B cell (primary cell): ENCODE results near the gene RNF181. TPM values are rescaled to one million over a fixed set of nuclear protein-coding genes. Genes with fewer than 3 reads are reported as not detected.
"Not testable (repeated sequence)": the region's sequence is repeated elsewhere in the genome, so short reads cannot be mapped to it uniquely, and the experiment has no call there.

Experiments used
- ATAC-seq: fragments of 200-7000 bp; cut with Tn5 transposase; one replicate; pipeline ENCODE4 v1.10.0; 2021; ENCODE audit warnings: low read depth, mild to moderate bottlenecking, moderate number of reproducible peaks, moderate library complexity
- CTCF ChIA-PET: fragments of 350-600 bp; sonication (Branson Sonifier 250); formaldehyde crosslinking; loops from one replicate; lab custom pipeline; 2021; ENCODE audit warnings: antibody characterized with exemption, inconsistent platforms; lab: Charles Lee
- POLR2A ChIA-PET: fragments of 350-600 bp; sonication (Branson Sonifier 250); formaldehyde crosslinking; loops from one replicate; lab custom pipeline; 2021; ENCODE audit warnings: antibody characterized with exemption; lab: Charles Lee
- DNase-seq: peaks from one replicate; pipeline ENCODE4 v3.0.0; 2013
- H2AFZ ChIP-seq: 2 replicates; pipeline ENCODE4 v1.6.1; 2012; ENCODE audit warnings: mild to moderate bottlenecking, low read depth, low read length; ENCODE audit not compliant: insufficient read depth, poor library complexity, severe bottlenecking
- H3K27ac ChIP-seq, 2 donors: 1 replicate in 1 of 2; 2 replicates in 1 of 2; pipeline ENCODE4 v1.5.1; 2012 to 2013; ENCODE audit warnings: low read length in 2 of 2, mild to moderate bottlenecking in 2 of 2, moderate library complexity in 1 of 2
- H3K27me3 ChIP-seq, 4 experiments: fragments of 200-600 bp in 1 of 4; sonication (generic) in 1 of 4; replicated peaks in 1 of 4; 1 replicate in 2 of 4; 2 replicates in 2 of 4; pipeline versions ENCODE4 v1.6.1 to v1.7.0; 2013 to 2016; ENCODE audit warnings: low read length in 3 of 4, mild to moderate bottlenecking in 2 of 4, mixed read lengths in 1 of 4, moderate library complexity in 1 of 4; ENCODE audit not compliant: insufficient read depth in 4 of 4, control insufficient read depth in 3 of 4; ENCODE audit errors: control extremely low read depth in 1 of 4
- H3K36me3 ChIP-seq, 2 experiments: replicated peaks in 1 of 2; 1 replicate in 1 of 2; 2 replicates in 1 of 2; pipeline versions ENCODE4 v1.6.1 to v1.7.1; 2013; ENCODE audit warnings: low read length in 1 of 2; ENCODE audit not compliant: insufficient read depth in 2 of 2, control insufficient read depth in 1 of 2; ENCODE audit errors: control extremely low read depth in 1 of 2, extremely low read depth in 1 of 2
- H3K4me1 ChIP-seq, 2 donors: fragments of 200-600 bp in 1 of 2; sonication (generic) in 1 of 2; 1 replicate in 1 of 2; 2 replicates in 1 of 2; pipeline versions ENCODE4 v1.5.1 to v1.6.1; 2013 to 2017; ENCODE audit warnings: low read length in 2 of 2; ENCODE audit not compliant: control insufficient read depth in 2 of 2, insufficient read depth in 2 of 2
- H3K4me2 ChIP-seq: replicated peaks from 2 replicates; pipeline ENCODE3; 2012; ENCODE audit warnings: mild to moderate bottlenecking, low read depth, low read length; ENCODE audit not compliant: poor library complexity, severe bottlenecking
- H3K4me3 ChIP-seq, 5 experiments: fragments of 200-600 bp in 1 of 5; sonication (generic) in 1 of 5; 1 replicate in 3 of 5; 2 replicates in 2 of 5; pipeline versions ENCODE4 v1.5.1 to v1.7.0; 2011 to 2016; ENCODE audit warnings: low read length in 4 of 5, mild to moderate bottlenecking in 4 of 5, low read depth in 2 of 5, control low read depth in 1 of 5, moderate library complexity in 1 of 5; ENCODE audit not compliant: insufficient read depth in 1 of 5; ENCODE audit errors: control extremely low read depth in 1 of 5, extremely low read depth in 1 of 5
- H3K79me2 ChIP-seq: fragments of 200-600 bp; sonication (generic); one replicate; pipeline ENCODE4 v1.6.0; 2016; ENCODE audit warnings: low read length; ENCODE audit not compliant: control insufficient read depth, insufficient read depth
- H3K9ac ChIP-seq: fragments of 200-600 bp; sonication (generic); 2 replicates; pipeline ENCODE4 v1.6.1; 2017; ENCODE audit warnings: mild to moderate bottlenecking, low read length, moderate library complexity
- H3K9me3 ChIP-seq, 3 donors: one replicate each; pipeline versions ENCODE4 v1.6.1 to v1.7.1; 2013; ENCODE audit warnings: low read length in 2 of 3; ENCODE audit not compliant: control insufficient read depth in 2 of 3, insufficient read depth in 1 of 3; ENCODE audit errors: control extremely low read depth in 1 of 3
- H4K20me1 ChIP-seq: 2 replicates; pipeline ENCODE4 v1.6.0; 2012; ENCODE audit warnings: mild to moderate bottlenecking, low read length; ENCODE audit not compliant: insufficient read depth, control insufficient read depth, poor library complexity, severe bottlenecking
- H3K27ac Mint-ChIP-seq: one replicate; pipeline ENCODE4 v1.8.0; 2021; ENCODE audit warnings: mixed read lengths
- H3K27me3 Mint-ChIP-seq: one replicate; pipeline ENCODE4 v1.8.0; 2021; ENCODE audit warnings: mixed read lengths
- H3K4me1 Mint-ChIP-seq: one replicate; pipeline ENCODE4 v1.8.0; 2021; ENCODE audit warnings: mixed read lengths
- H3K4me3 Mint-ChIP-seq: one replicate; pipeline ENCODE4 v1.8.0; 2021; ENCODE audit warnings: mixed read lengths
- H3K9me3 Mint-ChIP-seq: one replicate; pipeline ENCODE4 v1.8.0; 2022; ENCODE audit warnings: mixed read lengths; ENCODE audit not compliant: insufficient read depth
- EZH2 ChIP-seq: IDR thresholded peaks from 2 replicates; pipeline ENCODE4 v1.6.1; 2012; ENCODE audit warnings: borderline replicate concordance, low read depth, mild to moderate bottlenecking, moderate library complexity, low read length; ENCODE audit not compliant: insufficient read depth, poor library complexity, severe bottlenecking
- WGBS: methylation state at CpG from one replicate; pipeline ENCODE4 v1.1.5; 2013; ENCODE audit warnings: missing lambda C conversion rate; ENCODE audit not compliant: insufficient coverage; 5-methylcytosine and 5-hydroxymethylcytosine counted together
- intact Hi-C: fragments of 100-400 bp; cut with micrococcal nuclease; formaldehyde crosslinking; loops from one replicate; pipeline ENCODE4 v1.10.0; 2022
- polyA plus RNA-seq: library from polyadenylated mRNA; depleted of rRNA; stranded (reverse); fragments of >200 nt; gene quantifications from 2 replicates; pipeline ENCODE4 v1.2.3, GENCODE V29; 2012
- total RNA-seq, 2 donors: library from RNA; stranded (reverse); fragments of 120-200 nt in 1 of 2; gene quantifications; 1 replicate in 1 of 2; 2 replicates in 1 of 2; pipeline versions ENCODE4 v1.2.3 to v1.2.4, GENCODE V29; 2013 to 2022
- TF ChIP-seq, protein P1 (sequence below): fragments of 200-600 bp; IDR thresholded peaks from one replicate; pipeline ENCODE4 v1.8.0; 2022; ENCODE audit warnings: antibody characterized with exemption, mild to moderate bottlenecking

Gene RNF181
- total and polyA plus RNA-seq, 2 donors (not counting 1 experiment from before 2014, with no cell fraction given): 76.6 to 151 TPM

DNA sequence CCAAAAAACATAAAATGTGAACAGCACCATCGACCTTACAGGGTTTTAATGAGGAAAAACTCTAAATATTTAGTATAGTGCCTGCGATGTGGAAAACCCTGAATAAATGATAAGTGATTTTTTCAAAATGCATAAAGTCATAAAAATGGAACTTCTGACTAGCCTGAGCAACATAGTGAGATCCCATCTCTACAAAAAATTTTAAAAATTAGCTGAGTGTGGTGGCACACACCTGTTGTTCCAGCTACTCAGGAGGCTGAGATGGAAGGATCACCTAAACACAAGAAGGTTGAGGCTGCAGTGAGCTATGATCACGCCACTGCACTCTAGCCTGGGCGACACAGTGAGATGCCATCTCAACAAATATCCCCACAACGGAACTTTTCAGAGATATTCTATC, 38.4 kb upstream of the RNF181 start:
- H3K36me3 ChIP-seq: peaks cover 0 to 44% of the 10 kb centered on the region in 2 experiments
- no peaks in the 10 kb centered on the region for H3K27me3 ChIP-seq
- no peak overlapping the region for H3K27ac ChIP-seq
- intact Hi-C loops: no loop called here
- H3K4me1 Mint-ChIP-seq: peaks cover 22% of the 10 kb centered on the region
- no peaks in the 10 kb centered on the region for H3K9me3 ChIP-seq
- H3K4me2 ChIP-seq: no peak overlapping the region
- WGBS: no CpG with 5 or more reads among the region's 5 CpGs
- no peaks in the 10 kb centered on the region for H3K27me3 Mint-ChIP-seq
- H3K9me3 Mint-ChIP-seq: no peaks in the 10 kb centered on the region
- H3K27ac Mint-ChIP-seq: no peak overlapping the region
- TF ChIP-seq, protein P1, sequence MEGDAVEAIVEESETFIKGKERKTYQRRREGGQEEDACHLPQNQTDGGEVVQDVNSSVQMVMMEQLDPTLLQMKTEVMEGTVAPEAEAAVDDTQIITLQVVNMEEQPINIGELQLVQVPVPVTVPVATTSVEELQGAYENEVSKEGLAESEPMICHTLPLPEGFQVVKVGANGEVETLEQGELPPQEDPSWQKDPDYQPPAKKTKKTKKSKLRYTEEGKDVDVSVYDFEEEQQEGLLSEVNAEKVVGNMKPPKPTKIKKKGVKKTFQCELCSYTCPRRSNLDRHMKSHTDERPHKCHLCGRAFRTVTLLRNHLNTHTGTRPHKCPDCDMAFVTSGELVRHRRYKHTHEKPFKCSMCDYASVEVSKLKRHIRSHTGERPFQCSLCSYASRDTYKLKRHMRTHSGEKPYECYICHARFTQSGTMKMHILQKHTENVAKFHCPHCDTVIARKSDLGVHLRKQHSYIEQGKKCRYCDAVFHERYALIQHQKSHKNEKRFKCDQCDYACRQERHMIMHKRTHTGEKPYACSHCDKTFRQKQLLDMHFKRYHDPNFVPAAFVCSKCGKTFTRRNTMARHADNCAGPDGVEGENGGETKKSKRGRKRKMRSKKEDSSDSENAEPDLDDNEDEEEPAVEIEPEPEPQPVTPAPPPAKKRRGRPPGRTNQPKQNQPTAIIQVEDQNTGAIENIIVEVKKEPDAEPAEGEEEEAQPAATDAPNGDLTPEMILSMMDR: no peak
- TF ChIP-seq EZH2: no peak
- no peak overlapping the region for H3K4me3 ChIP-seq
- POLR2A ChIA-PET: interaction anchor here (0.6 kb wide), 1 partner anchor 138 kb away, joined by 3 read pairs; no protein-coding TSS in a partner anchor
- ATAC-seq: no peak
- H4K20me1 ChIP-seq: peaks cover 4% of the 10 kb centered on the region
- H2AFZ ChIP-seq: no peak overlapping the region
- H3K79me2 ChIP-seq: peaks cover 48% of the 10 kb centered on the region
- no peak overlapping the region for H3K9ac ChIP-seq
- H3K4me1 ChIP-seq: peaks cover 10 to 17% of the 10 kb centered on the region in 2 donors
- DNase-seq: no peak
- H3K4me3 Mint-ChIP-seq: no peak overlapping the region
- CTCF ChIA-PET: interaction anchor here (1.2 to 10.0 kb wide), 4 partner anchors 9 to 257 kb away, joined by 3 to 299 read pairs (median 4); partner anchors contain the start of gene SH2D6

DNA sequence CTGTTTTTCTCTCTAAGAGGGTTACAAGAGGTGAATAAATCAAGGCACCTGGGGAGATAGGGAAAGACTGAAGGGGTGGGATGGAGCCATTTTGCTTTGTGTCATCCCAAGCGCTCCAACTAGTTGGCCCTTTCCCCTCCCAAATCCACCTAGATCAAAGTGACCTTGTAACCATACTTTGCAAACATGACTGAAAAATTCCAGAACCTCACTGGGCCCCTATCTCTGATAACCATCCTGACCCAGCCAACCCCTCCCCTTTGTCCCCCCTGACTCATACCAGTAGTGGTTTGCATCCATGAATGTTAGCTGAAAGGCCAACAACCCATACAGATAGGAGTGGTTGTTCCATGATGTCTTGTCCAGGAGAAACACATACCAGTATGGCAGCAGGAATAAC, 37.4 kb upstream of the RNF181 start:
- no peak overlapping the region for H3K4me2 ChIP-seq
- CTCF ChIA-PET: interaction anchor here (1.6 kb wide), 1 partner anchor 137 kb away, joined by 3 read pairs; no protein-coding TSS in a partner anchor
- no peak overlapping the region for H2AFZ ChIP-seq
- Mint-ChIP-seq H3K4me1 (peaks cover 23% of the 10 kb centered on the region), H3K4me3 (peak overlapping the region; percentile 29), H3K27me3 (no peaks in the 10 kb centered on the region), H3K27ac (no peak overlapping the region), H3K9me3 (no peaks in the 10 kb centered on the region)
- peaks cover 4% of the 10 kb centered on the region for H4K20me1 ChIP-seq
- POLR2A ChIA-PET: no interaction called here
- no peak for ATAC-seq
- DNase-seq: no peak
- peaks cover 49% of the 10 kb centered on the region for H3K79me2 ChIP-seq
- H3K27ac ChIP-seq: no peak overlapping the region
- peaks cover 0 to 37% of the 10 kb centered on the region in 2 experiments for H3K36me3 ChIP-seq
- TF ChIP-seq, protein P1: no peak
- TF ChIP-seq EZH2: no peak
- no peak overlapping the region for H3K4me3 ChIP-seq
- 100% methylated on average over 1 of the region's 1 CpG for WGBS
- H3K9me3 ChIP-seq: no peaks in the 10 kb centered on the region
- no peaks in the 10 kb centered on the region for H3K27me3 ChIP-seq
- H3K9ac ChIP-seq: no peak overlapping the region
- H3K4me1 ChIP-seq: peaks cover 11 to 18% of the 10 kb centered on the region in 2 donors
- intact Hi-C loops: no loop called here

DNA sequence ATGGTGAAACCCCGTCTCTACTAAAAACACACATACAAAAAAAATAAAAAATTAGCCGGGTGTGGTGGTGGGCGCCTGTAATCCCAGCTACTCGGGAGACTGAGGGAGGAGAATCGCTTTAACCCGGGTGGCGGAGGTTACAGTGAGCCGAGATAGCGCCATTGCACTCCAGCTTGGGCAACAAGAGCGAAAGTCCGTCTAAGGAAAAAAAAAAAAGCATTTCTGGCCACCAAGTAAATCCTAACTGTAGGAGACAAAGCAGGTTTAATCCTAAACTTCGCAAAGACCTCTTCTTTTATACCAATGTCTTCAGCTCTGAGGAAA, 35.2 kb upstream of the RNF181 start:
- POLR2A ChIA-PET: interaction anchor here (0.6 to 2.7 kb wide), 7 partner anchors 21 to 545 kb away, joined by 3 to 19 read pairs (median 7); partner anchors contain the start of genes MAT2A, SH2D6 and TMEM150A
- peak overlapping the region; percentile 99 for H3K27ac Mint-ChIP-seq
- H3K4me3 ChIP-seq: peak overlapping the region in 4 of 5 experiments; percentile 60 to 96 (median 91)
- not testable (repeated sequence) for H3K27me3 ChIP-seq, H3K9me3 Mint-ChIP-seq, H3K27me3 Mint-ChIP-seq, H4K20me1 ChIP-seq, H3K27ac ChIP-seq, H3K9me3 ChIP-seq, DNase-seq, ATAC-seq
- H3K4me2 ChIP-seq: peak overlapping the region; percentile 89
- peaks cover 30% of the 10 kb centered on the region for H3K4me1 Mint-ChIP-seq
- 85% methylated on average over 8 of the region's 12 CpGs for WGBS
- intact Hi-C loops: loop anchor here (2.0 kb wide), 1 partner anchor 140 kb away; no protein-coding TSS in a partner anchor
- H3K36me3 ChIP-seq: peaks cover 0 to 21% of the 10 kb centered on the region in 2 experiments
- peaks cover 20 to 28% of the 10 kb centered on the region in 2 donors for H3K4me1 ChIP-seq
- peak overlapping the region; percentile 99 for H3K4me3 Mint-ChIP-seq
- H3K79me2 ChIP-seq: peaks cover 49% of the 10 kb centered on the region
- H3K9ac ChIP-seq: peak overlapping the region; percentile 97
- CTCF ChIA-PET: interaction anchor here (0.7 to 3.5 kb wide), 9 partner anchors 10 to 260 kb away, joined by 3 to 31 read pairs (median 4); partner anchors contain the start of gene RNF181
- peak overlapping the region; percentile 97 for H2AFZ ChIP-seq
